ENCODE measurements around the gene COTL1. TPM values are rescaled to one million over a fixed set of nuclear protein-coding genes. Genes with fewer than 3 reads are reported as not detected.

Gene COTL1
- total RNA-seq, 2 donors from 2014 or later = 79.1 to 138 TPM

DNA sequence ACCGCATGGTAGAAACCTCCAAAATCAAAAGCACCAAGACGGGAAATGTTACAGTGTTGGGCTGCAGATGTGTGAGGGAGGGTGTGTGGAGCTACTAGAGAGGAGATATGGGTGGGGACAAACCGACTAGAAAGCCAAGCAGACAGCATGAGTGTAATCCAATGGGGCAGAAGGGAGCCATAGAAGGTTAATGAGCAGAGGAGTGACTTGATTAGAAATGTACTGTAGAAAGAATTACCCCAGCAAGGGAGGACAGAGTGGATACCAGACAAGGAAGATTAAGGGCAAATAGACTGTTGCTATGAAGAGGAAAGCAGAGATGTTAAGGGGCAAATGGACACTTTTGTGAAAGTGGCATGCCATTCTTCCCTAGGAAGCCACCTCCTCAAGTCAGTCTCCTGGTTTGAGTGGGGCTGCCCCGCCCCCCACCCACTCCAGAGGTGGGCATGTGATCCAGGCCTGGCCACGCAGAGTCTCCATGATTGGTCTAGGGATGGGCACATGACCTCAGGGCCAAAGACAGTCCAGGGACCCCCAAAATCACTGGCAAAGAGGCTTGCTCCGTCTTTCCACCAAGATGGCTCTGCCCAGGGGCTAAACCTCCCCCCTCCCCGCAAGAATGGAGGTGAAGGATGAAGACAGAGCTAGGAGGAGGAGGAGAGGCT lies 4.3 kb downstream of the COTL1 start:
- Histone ChIP-seq H3K36me3 (no peaks in the 10 kb centered on the region), H3K27me3 (no peaks in the 10 kb centered on the region), H3K27ac (no peak overlapping the region), H3K4me3 (no peak overlapping the region), H3K9ac (ENCODE audit: low read depth in 2 of 2, low read length in 2 of 2) (no peak overlapping the region), H3K4me1 (peaks cover 8% of the 10 kb centered on the region), H3K9me3 (no peaks in the 10 kb centered on the region)
- intact Hi-C loops (cut with DNase I) = no loop called here
- DNase-seq = no peak
- TF ChIP-seq, protein P1, sequence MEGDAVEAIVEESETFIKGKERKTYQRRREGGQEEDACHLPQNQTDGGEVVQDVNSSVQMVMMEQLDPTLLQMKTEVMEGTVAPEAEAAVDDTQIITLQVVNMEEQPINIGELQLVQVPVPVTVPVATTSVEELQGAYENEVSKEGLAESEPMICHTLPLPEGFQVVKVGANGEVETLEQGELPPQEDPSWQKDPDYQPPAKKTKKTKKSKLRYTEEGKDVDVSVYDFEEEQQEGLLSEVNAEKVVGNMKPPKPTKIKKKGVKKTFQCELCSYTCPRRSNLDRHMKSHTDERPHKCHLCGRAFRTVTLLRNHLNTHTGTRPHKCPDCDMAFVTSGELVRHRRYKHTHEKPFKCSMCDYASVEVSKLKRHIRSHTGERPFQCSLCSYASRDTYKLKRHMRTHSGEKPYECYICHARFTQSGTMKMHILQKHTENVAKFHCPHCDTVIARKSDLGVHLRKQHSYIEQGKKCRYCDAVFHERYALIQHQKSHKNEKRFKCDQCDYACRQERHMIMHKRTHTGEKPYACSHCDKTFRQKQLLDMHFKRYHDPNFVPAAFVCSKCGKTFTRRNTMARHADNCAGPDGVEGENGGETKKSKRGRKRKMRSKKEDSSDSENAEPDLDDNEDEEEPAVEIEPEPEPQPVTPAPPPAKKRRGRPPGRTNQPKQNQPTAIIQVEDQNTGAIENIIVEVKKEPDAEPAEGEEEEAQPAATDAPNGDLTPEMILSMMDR (IDR thresholded peaks at IDR 0.05) = no peak

DNA sequence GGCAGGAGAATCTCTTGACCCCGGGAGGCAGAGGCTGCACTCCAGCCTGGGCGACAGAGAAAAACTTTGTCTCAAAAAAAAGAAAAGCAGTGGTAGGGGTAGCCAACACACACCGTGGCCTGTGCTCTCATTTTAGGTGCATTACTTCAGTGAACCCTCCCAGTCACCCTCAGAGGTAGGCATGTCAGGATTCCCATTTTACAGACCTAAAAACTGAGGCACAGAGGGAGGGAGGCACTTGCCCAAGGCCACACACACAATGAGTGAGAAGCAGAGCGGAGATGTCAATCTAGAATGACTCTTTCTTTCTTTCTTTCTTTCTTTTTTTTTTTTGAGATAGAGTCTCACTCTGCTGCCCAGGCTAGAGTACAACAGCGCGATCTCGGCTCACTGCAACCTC lies 5.2 kb downstream of the COTL1 start:
- TF ChIP-seq, protein P1 (IDR thresholded peaks at IDR 0.05) = no peak
- peaks cover 8% of the 10 kb centered on the region for H3K4me1 ChIP-seq
- intact Hi-C loops (cut with DNase I) = no loop called here

DNA sequence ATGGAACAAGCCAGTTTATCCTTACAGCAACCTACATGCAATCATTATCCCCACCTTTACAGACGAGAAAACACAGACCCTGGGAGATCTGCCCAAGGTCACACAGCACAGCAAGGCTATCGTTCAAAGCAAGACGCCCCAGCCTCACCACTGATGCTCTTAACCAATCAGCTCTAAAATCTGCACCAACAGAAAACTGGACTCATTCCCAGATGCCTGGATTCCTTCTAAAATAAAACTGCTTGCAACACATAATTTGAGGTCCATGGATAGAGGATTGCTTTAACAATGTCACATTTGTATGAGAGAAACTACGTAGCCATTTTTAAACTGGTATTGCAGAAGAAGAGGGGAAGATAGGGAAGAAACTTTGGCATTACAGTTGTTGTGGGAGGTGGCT lies 6.8 kb downstream of the COTL1 start:
- no peak overlapping the region for H3K9ac ChIP-seq (ENCODE audit: low read depth in 2 of 2, low read length in 2 of 2)
- intact Hi-C loops (cut with DNase I) = no loop called here
- H3K4me3 ChIP-seq = no peak overlapping the region
- no peaks in the 10 kb centered on the region for H3K36me3 ChIP-seq
- H3K27me3 ChIP-seq = no peaks in the 10 kb centered on the region
- no peak overlapping the region for H3K27ac ChIP-seq
- no peaks in the 10 kb centered on the region for H3K9me3 ChIP-seq
- H3K4me1 ChIP-seq = peaks cover 8% of the 10 kb centered on the region
- DNase-seq = no peak
- TF ChIP-seq, protein P1 (IDR thresholded peaks at IDR 0.05) = no peak

More for the DNA sequence above, 5.2 kb downstream of the COTL1 start:
- Histone ChIP-seq H3K27ac (no peak overlapping the region), H3K9ac (ENCODE audit: low read depth in 2 of 2, low read length in 2 of 2) (no peak overlapping the region), H3K9me3 (no peaks in the 10 kb centered on the region), H3K27me3 (no peaks in the 10 kb centered on the region), H3K4me3 (no peak overlapping the region), H3K36me3 (no peaks in the 10 kb centered on the region)
- DNase-seq = no peak

DNA sequence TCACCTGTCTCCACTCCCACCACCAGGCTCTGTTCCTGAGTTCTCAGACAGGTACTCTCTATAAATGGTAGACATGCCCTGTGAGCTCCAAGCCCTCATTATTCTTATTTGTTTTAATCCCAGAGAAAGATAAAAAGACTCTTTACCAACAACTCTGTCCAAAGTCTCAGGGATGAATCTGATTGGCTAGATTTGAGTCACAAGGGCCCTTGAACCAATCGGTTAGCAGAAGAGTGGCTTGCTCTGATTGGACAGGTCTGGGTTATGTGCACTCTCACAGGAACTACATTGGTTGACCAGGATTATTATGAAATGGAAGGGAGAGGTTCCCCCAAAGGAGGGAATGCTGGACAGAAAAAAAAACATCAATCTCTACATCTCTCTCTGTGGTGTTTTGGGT lies 7.5 kb downstream of the COTL1 start:
- Histone ChIP-seq H3K4me3 (no peak overlapping the region), H3K27me3 (no peaks in the 10 kb centered on the region), H3K9me3 (no peaks in the 10 kb centered on the region), H3K36me3 (no peaks in the 10 kb centered on the region), H3K27ac (peak overlapping the region; percentile 18), H3K9ac (ENCODE audit: low read depth in 2 of 2, low read length in 2 of 2) (no peak overlapping the region), H3K4me1 (peaks cover 8% of the 10 kb centered on the region)
- DNase-seq = no peak
- intact Hi-C loops (cut with DNase I) = no loop called here
- TF ChIP-seq, protein P1 (IDR thresholded peaks at IDR 0.05) = no peak

DNA sequence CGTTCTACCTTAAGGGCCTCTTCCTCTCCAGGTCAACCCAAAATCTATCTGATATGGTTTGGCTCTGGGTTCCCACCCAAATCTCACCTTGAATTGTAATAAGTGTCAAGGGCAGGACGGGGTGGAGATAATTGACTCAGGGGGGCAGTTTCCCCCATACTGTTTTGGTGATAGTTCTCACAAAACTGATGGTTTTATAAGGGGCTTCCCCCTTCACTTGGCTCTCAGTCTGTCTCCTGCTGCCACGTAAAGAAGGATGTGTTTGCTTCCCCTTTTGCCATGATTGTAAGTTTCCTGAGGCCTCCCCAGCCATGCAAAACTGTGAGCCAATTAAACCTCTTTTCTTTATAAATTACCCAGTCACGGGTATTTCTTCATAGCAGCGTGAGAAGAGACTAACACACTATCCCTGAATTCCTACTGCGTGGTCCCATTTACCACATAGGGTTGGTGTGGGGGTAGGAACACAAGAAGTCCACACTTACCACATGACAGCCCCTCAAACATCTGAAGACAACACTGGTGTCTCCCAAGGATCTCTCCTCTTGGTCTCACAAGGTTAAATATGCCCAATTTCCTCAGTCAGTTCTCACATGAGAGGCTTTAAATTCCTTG lies 8.2 kb downstream of the COTL1 start:
- Histone ChIP-seq H3K27me3 (no peaks in the 10 kb centered on the region), H3K27ac (peak overlapping the region; percentile 18), H3K4me1 (peaks cover 3% of the 10 kb centered on the region), H3K9ac (ENCODE audit: low read depth in 2 of 2, low read length in 2 of 2) (no peak overlapping the region), H3K4me3 (no peak overlapping the region), H3K36me3 (no peaks in the 10 kb centered on the region), H3K9me3 (no peaks in the 10 kb centered on the region)
- intact Hi-C loops (cut with DNase I) = no loop called here
- no peak for DNase-seq
- TF ChIP-seq, protein P1 (IDR thresholded peaks at IDR 0.05) = no peak
